KBM-7 (cell line): ENCODE results near the gene SEPTIN3.
"Not testable (repeated sequence)": the region's sequence is repeated elsewhere in the genome, so short reads cannot be mapped to it uniquely, and the experiment has no call there.

Source experiments
- DNase-seq: peaks from one replicate; pipeline ENCODE4 v3.0.0-alpha.2; 2015
- in situ Hi-C: fragments of 300-500 bp; cut with MboI; formaldehyde crosslinking; loops from 2 replicates; pipeline ENCODE4 v1.14.3; 2020; ENCODE audit warnings: low sequenced_read_pairs, low pct_unique_long_range_greater_than_20kb, mixed read lengths

SEPTIN3 gene

DNA sequence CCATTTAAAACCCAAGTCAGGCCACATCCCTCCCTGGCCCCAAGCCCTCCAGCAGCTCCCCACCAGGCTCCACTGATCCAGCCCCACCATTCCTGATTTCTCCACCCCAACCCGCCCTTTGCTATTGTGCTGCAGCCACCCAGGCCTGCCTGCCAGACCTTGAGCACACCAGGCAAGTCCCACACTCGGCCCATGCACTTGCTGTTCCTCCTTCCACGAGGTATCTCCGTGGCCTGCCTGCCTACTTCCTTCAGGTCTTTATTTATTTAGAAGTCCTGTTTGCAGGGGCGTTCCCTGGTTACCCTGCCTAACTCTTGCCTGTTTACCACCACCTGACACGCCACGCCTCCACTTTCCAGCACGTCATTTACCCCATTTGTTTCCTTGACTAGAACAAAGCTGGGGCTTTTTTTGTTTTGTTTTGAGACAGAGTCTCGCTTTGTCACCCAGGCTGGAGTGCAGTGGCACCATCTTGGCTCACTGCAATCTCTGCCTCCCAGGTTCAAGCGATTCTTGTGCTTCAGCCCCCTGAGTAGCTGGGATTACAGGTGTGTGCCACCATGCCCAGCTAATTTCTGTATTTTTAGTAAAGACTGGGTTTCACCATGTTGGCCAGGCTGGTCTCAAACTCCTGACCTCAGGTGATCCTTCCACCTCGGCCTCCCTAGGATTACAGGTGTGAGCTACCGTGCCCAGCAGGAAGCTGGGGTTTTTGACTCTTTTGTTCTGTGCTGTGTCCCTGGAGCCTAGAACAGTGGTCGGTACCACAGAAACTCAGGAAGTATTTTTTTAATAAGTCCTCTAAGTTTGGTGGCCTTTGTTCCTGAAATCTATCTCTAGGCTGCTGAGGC, 29.0 kb upstream of the SEPTIN3 start:
- in situ Hi-C loops = no loop called here
- DNase-seq = no peak

DNA sequence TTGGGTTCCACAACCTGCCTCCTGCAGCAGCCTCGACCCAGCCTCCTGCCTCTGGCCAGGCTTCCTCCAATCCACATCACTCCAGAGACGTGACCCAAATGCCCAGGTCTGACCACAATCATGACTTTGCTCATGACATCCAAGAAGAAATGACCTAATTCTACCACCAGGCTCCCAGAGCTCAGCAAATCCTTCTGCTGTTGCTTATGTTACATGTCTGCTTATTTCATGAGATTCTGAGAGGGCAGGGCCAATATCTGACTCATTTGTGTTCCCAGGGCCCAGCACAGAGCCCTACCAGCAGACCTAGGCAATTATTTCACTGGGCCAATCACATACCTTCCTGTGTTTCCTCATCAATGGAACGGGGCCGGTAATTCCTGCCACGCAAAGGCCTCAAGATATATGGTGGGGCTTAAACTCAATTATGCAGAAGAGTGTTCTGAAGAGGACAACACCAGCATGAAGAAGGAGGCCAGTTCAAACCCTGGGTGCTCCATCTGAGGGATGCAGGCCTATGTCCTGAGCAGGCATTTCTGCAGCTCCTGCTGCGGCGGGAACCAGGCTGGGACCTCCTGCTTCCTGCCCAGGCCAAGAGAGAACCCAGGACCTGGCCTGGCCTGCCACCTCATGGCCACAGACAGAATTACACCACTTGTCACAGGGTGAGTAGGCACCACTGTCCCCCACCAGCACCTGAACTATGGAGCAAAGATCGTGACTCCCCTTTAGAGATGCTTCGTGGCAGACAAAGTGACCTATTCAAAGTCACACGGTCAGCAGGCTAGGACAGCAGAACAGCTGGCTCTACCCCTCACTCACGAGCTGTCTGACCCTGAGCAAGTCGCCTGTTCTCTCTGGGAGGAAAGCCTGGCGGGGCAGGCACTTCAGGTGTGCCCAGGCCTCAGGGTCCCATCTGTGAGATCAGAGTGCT, 28.1 kb upstream of the SEPTIN3 start:
- DNase-seq = peak; percentile 87
- in situ Hi-C loops = no loop called here

DNA sequence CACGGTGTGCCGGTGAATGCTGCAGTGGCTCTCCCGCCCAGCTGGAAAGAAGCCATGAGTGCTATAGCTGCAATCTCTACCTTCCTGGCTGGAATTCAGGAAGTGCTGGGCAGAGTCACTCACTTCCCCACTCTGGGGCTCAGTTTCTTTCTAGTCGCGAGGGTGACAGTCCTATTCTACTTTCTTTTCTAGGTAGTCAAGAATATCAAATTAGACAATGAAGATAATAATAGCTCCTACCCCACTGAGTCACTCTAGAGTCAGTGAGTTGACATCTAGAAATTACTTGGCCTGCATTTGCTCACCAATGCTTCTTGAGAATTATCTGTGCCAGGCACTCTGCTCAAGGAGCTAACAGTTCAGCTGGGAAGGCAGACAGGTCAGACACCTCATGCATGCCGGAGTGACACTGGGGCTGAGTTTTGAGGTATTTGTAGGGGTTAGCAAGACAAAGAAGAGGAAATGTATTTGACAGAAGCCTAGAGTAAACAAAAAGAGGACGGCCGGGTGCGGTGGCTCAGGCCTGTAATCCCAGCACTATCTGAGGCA, 25.5 kb upstream of the SEPTIN3 start:
- in situ Hi-C loops = no loop called here
- no peak for DNase-seq

DNA sequence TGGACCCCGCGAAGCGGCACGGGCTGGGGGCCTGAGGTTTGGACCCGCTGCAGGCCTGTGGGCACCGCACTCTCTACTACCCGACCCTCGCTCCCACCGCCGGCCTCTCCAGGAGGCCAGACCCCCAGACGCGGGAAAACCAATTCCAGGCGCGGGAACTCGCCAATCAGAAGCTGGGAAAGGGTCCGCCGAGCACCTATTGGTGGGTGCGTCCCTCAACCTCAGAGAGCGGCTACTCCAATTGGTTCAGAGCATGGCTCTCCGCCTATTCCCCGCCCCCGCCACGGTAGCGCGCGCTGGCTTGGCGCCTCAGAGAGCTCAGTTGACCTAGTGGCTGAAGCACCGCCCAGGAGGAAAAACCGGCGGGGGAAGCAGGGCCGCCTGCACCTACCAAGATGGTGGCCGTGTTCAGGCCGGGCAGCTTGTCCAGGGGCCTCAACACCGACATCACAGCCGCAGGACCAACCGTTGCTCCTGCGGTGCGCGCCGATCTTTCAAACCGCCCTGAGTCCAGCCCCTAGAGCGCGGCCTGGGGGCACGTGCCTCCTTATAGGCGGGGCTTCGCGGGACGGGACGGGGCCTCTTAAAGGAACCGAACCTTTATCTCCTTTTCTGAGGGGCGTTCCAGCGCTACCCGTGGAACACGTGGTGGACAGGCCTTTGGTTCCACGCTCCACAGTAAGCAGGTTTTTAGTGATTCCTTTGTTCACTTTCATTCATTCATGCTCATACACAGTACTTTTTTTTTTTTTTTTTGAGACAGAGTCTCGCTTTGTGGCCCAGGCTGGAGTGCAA, 22.4 kb upstream of the SEPTIN3 start, which contains the start of gene CENPM:
Gene CENPM, minus strand, starts transcription at position 524 of the 795 bp plus-strand sequence. Its CDS starts 76 bp downstream, at position 448.
- DNase-seq = peak; percentile 97
- in situ Hi-C loops = no loop called here

DNA sequence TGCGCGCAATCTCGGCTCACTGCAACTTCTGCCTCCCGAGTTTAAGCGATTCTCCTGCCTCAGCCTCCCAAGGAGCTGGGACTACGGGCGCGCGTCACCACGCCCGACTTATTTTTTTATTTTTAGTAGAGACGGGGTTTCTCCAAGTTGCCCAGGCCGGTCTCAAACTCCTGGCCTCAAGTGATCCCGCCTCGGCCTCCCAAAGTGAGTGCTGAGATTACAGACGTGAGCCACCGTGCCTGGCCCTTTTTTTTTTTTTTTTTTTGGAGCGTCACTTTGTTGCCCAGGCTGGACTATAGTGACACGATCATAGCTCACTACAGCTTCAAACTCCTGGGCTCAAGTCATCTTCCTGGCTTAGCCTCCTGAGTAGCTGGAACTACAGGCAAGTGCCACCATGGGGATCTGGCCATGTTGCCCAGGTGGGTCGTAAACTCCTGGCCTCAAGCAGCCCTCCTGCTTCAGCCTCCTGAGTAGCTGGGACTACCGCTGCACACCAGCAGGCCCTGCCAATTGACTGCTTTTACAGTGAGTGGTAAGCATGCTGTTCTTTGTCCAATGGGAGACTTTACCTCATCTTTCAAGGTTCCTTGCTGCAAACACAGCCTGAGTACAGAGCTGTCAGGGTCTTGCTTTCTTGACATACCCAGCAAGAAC, 21.7 kb upstream of the SEPTIN3 start:
- in situ Hi-C loops = no loop called here

DNA sequence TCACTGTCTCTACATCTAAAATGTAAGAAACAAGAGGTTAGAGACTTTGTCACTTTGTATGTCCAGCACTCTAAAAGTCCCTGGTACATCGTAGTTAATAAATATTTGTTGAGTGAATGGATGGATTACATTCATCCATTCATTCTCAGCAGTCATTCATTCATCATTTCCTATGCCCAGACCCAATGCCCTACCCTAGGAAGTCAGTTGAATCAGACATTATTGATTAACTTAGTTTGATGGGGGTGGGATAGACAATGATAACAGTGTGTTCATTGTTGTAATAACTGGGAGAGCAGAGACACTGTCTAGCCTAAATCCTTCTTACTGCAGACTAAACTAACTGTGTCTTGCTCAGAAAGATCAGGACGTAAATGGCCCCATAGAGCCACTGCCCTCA, 21.1 kb upstream of the SEPTIN3 start:
- in situ Hi-C loops = no loop called here
- no peak for DNase-seq

More for the DNA sequence above, 21.7 kb upstream of the SEPTIN3 start:
- no peak for DNase-seq

DNA sequence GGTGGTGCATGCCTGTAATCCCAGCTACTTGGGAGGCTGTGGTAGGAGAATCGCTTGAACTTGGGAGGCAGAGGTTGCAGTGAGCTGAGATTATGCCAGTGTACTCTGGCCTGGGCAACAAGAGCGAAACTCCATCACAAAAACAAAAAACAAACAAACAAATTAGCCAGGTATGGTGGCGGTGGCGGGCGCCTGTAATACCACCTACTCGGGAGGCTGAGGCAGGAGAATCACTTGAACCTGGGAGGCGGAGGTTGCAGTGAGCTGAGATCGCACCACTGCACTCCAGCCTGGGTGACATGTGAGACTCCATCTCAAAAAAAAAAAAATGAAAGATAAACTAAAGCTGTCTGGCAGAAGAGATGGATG, 20.3 kb upstream of the SEPTIN3 start:
- in situ Hi-C loops, DNase-seq: not testable (repeated sequence)

- DNase-seq = no peak
- in situ Hi-C loops = no loop called here
Measured at GRCh38 chr22:41949297-41949965, 19.8 kb upstream of the SEPTIN3 start.

DNA sequence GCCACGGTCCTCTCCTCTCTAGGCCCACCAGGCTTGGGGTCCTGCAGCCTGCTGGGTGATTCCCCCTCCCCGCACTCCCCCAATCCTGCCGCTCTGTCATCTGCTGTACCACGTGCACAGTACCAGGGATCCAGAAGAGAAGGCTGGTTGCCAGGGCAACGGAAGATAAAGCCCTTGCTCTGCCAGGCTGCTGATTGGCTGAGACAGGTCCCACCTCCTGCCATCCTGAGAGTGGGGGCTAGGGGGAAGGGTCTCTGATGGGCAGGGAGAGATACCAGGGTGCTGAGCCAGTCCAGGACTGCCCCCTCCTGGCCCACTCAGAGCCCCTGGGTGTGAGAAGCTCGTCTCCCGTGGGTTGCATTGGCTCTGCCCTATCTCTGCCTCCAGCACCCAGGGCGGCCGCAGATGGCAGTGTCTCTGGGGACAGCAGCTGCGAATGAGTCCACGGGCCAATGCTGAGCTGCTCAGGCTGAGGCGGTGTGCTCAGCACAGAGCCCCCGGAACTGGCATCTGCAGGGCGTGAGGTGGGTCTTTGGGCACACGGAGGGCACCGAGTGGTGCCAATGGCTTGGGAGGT, 17.3 kb upstream of the SEPTIN3 start, which contains the start of gene SMIM45:
Gene SMIM45, plus strand, starts transcription at position 253 of the 577 bp plus-strand sequence.
- in situ Hi-C loops = no loop called here
- DNase-seq = no peak

GRCh38 chr22:41952713-41953112, 16.5 kb upstream of the SEPTIN3 start:
- DNase-seq = no peak
- in situ Hi-C loops = no loop called here

DNA sequence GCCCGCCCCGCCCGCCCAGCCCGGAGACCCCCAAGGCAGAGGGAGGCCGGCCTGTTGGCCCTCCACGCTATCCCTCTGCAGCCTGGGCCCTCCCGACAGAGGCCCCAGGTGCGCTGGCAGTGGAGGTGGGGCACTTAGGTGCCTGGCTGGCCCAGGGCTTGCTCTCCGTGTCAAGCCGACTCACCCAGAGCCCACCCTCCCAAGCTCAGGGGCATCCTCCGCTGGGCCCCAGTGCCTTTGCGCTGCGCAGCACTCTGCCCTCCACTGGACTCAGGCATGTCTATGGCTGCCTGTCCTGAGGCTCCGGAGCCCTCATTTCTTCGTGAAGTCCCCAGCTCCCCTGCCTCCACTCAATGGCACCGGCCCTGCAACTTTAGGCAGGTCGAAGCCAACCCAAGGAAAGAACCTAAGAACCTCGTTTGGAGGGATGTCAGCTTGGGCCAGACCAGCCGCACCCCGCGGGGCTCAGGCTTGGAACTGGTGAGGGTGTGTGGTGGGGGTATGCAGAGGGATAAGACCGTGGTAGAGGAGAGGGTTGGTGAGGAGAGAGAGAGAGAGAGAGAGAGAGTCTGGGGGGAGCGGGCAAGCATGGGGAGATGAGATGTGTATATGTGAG, 11.2 kb upstream of the SEPTIN3 start:
- no peak for DNase-seq
- in situ Hi-C loops = no loop called here

DNA sequence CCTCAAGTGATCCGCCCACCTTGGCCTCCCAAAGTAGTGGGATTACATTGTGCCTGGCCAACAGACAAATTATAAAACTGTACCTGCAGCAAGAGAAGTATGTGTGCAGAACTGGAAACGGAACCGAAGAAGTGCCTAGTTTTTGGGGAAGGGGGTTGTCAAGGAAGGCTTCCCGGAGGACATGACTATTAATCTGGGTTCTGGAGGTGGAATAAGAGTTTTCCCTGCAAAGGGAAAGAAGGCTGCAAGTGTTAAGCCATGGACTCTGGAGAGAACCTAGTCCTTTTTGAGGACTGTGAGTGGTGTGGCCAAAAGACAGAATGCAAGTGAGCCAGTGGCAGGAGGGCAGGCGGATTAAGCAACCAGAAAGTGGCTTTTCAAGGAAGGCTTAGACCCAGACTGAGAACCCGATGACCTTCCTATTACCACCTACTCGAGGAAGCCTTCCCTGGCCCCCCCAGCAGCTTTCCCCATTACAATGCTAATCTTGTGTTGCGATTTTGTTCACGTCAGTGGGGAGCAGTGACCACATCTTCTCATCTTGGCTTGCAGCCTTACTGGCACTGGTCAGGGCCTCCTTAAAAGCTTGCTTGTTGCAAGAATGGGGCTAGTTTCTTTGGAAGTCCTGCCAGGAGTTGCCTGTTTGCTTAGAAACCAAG, 5.7 kb upstream of the SEPTIN3 start:
- in situ Hi-C loops = no loop called here
- no peak for DNase-seq

DNA sequence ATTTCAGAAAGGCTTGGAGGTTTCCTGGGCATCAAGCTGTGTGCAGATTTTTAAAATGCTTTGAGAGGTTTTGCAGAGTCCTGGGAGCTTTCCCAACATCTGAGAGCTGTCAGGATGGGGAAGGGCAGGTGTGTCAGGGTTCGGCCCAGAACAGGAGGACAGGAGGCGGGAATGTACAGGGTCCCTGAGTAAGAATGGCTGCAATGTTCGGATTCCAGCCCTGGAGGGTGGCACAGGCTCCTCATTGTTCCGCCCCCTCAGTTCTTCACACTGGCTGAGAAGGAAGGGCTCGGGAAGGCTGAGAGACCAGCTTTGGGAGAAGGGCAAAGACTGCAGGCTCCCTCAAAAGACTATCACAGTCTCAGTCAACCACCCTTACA, 5.1 kb upstream of the SEPTIN3 start:
- DNase-seq = no peak
- in situ Hi-C loops = no loop called here

- in situ Hi-C loops = no loop called here
- no peak for DNase-seq
Measured at GRCh38 chr22:41966225-41966606, 3.0 kb upstream of the SEPTIN3 start.

DNA sequence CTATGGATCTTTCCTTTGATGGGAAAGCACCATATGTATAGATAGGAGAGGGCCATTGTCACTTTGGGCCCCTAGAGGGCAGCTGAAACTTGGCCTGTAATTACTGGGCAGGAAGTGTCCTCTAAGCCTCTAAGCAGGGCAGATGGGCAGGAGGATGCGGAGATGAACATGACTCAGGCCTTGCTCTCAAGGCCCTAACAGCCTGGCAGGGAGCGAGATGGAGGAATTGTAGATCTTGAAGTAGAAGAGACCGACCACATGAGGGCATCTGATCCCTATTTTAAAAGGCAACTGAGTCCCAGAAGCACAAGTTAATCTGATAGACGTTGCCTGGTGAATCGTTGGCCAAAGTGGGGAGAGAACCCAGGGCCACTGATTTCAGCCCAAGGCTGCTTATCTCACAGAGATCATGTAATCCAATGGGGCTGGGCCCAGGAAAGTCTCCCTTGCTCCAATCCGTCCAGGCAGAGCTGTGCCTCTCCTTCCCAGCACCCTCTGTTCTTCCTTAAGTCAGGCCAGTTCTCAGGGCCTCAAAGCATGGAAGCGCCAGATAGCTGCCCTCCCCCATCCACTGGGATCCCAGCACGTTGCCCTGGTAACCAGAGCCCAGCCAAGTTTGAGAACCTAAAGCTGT, 2.5 kb upstream of the SEPTIN3 start:
- DNase-seq = peak; percentile 72
- in situ Hi-C loops = no loop called here

- in situ Hi-C loops = no loop called here
- DNase-seq = no peak
Measured at GRCh38 chr22:41968601-41969000, 642 bp upstream of the SEPTIN3 start.
